Psoas muscle (tissue), 8 donors: Measurements from ENCODE around the gene CRISP3. TPM values are rescaled to one million over a fixed set of nuclear protein-coding genes. Genes with fewer than 3 reads are reported as not detected.

ENCODE experiments used
- ATAC-seq, 4 donors: fragments of 200-7000 bp; cut with Tn5 transposase; one replicate each; pipeline ENCODE4 v1.9.1; 2020; ENCODE audit warnings: moderate library complexity in 3 of 4, mild to moderate bottlenecking in 2 of 4
- DNase-seq, 2 donors: peaks; one replicate each; pipeline ENCODE4 v3.0.0-alpha.2; 2020
- H3K27ac ChIP-seq: fragments of 200-600 bp; one replicate; pipeline ENCODE4 v1.8.0; 2022
- H3K27me3 ChIP-seq, 3 donors: fragments of 200-600 bp in 1 of 3; one replicate each; pipeline versions ENCODE4 v1.6.1 to v1.8.0; 2013 to 2022; ENCODE audit warnings: low read length in 2 of 3, mild to moderate bottlenecking in 2 of 3, moderate library complexity in 1 of 3; ENCODE audit not compliant: insufficient read depth in 3 of 3
- H3K36me3 ChIP-seq, 2 donors: fragments of 200-600 bp in 1 of 2; one replicate each; pipeline versions ENCODE4 v1.6.1 to v1.8.0; 2013 to 2022; ENCODE audit warnings: low read depth in 1 of 2, mild to moderate bottlenecking in 1 of 2, moderate library complexity in 1 of 2; ENCODE audit not compliant: insufficient read depth in 1 of 2
- H3K4me1 ChIP-seq: fragments of 200-600 bp; one replicate; pipeline ENCODE4 v1.8.0; 2022
- H3K4me3 ChIP-seq: fragments of 200-600 bp; one replicate; pipeline ENCODE4 v1.8.0; 2022; ENCODE audit warnings: mild to moderate bottlenecking
- H3K9me3 ChIP-seq: fragments of 200-600 bp; one replicate; pipeline ENCODE4 v1.8.0; 2022
- WGBS, 3 donors: extraction: QIAGEN DNeasy Blood & Tissue Kit; methylation state at CpG; one replicate each; pipeline versions ENCODE4 v1.1.6 to v1.1.7; 2013; 5-methylcytosine and 5-hydroxymethylcytosine counted together
- intact Hi-C, 2 donors: fragments of 100-400 bp; cut with DNase I; formaldehyde crosslinking; loops; one replicate each; pipeline versions ENCODE4 v1.11.0 to v1.14.2; 2022
- long read RNA-seq, 2 donors: library from polyadenylated mRNA; unstranded; transcript quantifications; one replicate each; pipeline ENCODE4 v2.0.0, GENCODE V29; 2021
- polyA plus RNA-seq, 3 donors: library from polyadenylated mRNA; stranded (reverse); fragments of 200-250 nt; gene quantifications; one replicate each; pipeline ENCODE4 v1.2.3, GENCODE V29; 2013
- total RNA-seq, 4 donors: library from RNA; stranded (reverse); fragmentation: NEBNext Ultra II Directional in 2 of 4; extraction: Animal tissue kit (Norgen Biotek cat#: 25700) in 2 of 4; gene quantifications; one replicate each; pipeline versions ENCODE4 v1.2.1 to v1.2.4, GENCODE V29; 2021 to 2023
- TF ChIP-seq, protein P1 (sequence below): fragments of 200-600 bp; IDR thresholded peaks from one replicate; pipeline ENCODE4 v1.8.0; 2022; ENCODE audit warnings: antibody characterized with exemption
- donor health status: healthy with polysubstance abuse.
- donor health status: DM: no; HTN: no; CAD: no; lungs with moderate emphysema.
- donor health status: Bipolar disorder and iron deficiency.
- donor health status: healthy.
- donor health status: DM: yes; HTN: yes; CAD: no.
- donor health status: DM: no; HTN: no; CAD: no.
- donor health status: DM: no; HTN: no; CAD: no.
- donor health status: DM: yes; HTN: yes; CAD: no.

CRISP3 gene, protein sequence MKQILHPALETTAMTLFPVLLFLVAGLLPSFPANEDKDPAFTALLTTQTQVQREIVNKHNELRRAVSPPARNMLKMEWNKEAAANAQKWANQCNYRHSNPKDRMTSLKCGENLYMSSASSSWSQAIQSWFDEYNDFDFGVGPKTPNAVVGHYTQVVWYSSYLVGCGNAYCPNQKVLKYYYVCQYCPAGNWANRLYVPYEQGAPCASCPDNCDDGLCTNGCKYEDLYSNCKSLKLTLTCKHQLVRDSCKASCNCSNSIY
- total RNA-seq (not detected), polyA plus RNA-seq (under 1 TPM in 1 of 3 donors, not detected in 2; 0.04 TPM)
- long read RNA-seq, donor 1, result 0 reads
- long read RNA-seq, donor 2, result 0 reads

- intact Hi-C loops, result no loop called here
Measured at GRCh38 chr6:49744259-49744658, at the start of gene CRISP3. Gene CRISP3 (minus strand): TSS chr6:49744388. CDS start chr6:49744367, 21 bp downstream.

DNA sequence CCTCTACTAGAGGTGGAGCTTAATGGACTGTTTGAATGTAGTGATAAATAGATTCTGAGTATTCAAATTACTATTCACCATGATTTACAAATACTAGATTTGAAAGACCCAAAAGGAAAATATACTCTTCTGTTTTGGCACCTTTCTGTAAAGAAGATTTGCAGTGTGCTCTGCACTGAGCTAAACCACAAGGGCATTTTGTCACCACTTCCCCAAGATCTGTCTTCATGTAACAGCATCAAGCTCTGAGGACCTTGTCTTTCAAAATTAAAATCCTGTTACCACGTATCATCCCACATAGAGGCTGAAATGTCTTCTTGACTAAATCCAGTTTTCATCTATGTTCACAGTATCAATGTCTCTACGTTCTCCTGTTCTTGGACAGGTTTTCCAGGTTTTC is 46.2 kb upstream of the CRISP3 start:
- Histone ChIP-seq H3K9me3 (no peaks in the 10 kb centered on the region), H3K27ac (no peak overlapping the region), H3K4me1 (no peaks in the 10 kb centered on the region), H3K36me3 (no peaks in the 10 kb centered on the region), H3K4me3 (no peak overlapping the region), H3K27me3 (no peaks in the 10 kb centered on the region)
- DNase-seq (no peak), ATAC-seq (no peak)
- intact Hi-C loops, result no loop called here
- WGBS, 3 donors, result 71 to 86% (median 78%) methylated on average over 2 of the region's 2 CpGs
- TF ChIP-seq, protein P1, sequence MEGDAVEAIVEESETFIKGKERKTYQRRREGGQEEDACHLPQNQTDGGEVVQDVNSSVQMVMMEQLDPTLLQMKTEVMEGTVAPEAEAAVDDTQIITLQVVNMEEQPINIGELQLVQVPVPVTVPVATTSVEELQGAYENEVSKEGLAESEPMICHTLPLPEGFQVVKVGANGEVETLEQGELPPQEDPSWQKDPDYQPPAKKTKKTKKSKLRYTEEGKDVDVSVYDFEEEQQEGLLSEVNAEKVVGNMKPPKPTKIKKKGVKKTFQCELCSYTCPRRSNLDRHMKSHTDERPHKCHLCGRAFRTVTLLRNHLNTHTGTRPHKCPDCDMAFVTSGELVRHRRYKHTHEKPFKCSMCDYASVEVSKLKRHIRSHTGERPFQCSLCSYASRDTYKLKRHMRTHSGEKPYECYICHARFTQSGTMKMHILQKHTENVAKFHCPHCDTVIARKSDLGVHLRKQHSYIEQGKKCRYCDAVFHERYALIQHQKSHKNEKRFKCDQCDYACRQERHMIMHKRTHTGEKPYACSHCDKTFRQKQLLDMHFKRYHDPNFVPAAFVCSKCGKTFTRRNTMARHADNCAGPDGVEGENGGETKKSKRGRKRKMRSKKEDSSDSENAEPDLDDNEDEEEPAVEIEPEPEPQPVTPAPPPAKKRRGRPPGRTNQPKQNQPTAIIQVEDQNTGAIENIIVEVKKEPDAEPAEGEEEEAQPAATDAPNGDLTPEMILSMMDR, result no peak

More at GRCh38 chr6:49744259-49744658, at the start of gene CRISP3:
- 12 to 19% (median 18%) methylated on average over 1 of the region's 1 CpG for WGBS, 3 donors
- ATAC-seq, result no peak
- no peak within 1 kb of the TSS for H3K4me3 ChIP-seq
- TF ChIP-seq, protein P1, result no peak
- no peaks in the 10 kb centered on the region for H3K27me3 ChIP-seq
- DNase-seq, result no peak
- no peaks in the 10 kb centered on the region for H3K4me1 ChIP-seq
- no peaks in the 10 kb centered on the region for H3K36me3 ChIP-seq
- H3K9me3 ChIP-seq, result no peaks in the 10 kb centered on the region
- no peak within 1 kb of the TSS for H3K27ac ChIP-seq

DNA sequence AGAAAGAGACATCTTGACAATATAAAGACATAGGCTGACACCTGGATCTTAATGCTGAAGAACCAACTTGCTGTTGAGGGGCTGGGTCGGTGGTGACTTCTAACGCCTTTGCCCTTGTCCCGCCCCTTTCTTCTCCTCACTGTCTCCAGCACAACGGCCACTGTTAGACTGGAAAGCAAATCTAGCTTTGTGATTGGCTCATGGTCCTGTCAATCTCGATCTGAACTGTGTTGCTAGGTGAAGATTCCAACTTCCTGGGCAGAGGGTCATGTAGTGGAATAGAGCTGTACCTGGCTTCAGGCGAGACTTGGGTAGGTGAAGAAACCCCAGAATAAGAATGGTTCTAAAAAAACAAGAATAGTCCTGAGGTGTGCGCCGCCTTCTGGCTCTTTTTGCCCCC is 43.0 kb upstream of the CRISP3 start, which contains the start of gene PGK2:
Gene PGK2 (minus strand): TSS at position 110 of the 400 bp plus-strand sequence. CDS start 98 bp downstream, at position 12.
- Histone ChIP-seq H3K4me1 (no peaks in the 10 kb centered on the region), H3K27ac (no peak within 1 kb of the TSS), H3K36me3 (no peaks in the 10 kb centered on the region), H3K9me3 (no peaks in the 10 kb centered on the region), H3K27me3 (no peaks in the 10 kb centered on the region), H3K4me3 (no peak within 1 kb of the TSS)
- no peak for ATAC-seq
- no peak for DNase-seq
- intact Hi-C loops, result no loop called here
- TF ChIP-seq, protein P1, result no peak
- WGBS, 3 donors, result 82 to 85% (median 83%) methylated on average over 8 of the region's 8 CpGs

- Histone ChIP-seq H3K4me1 (no peaks in the 10 kb centered on the region), H3K27me3 (no peaks in the 10 kb centered on the region), H3K27ac (no peak overlapping the region), H3K9me3 (no peaks in the 10 kb centered on the region), H3K36me3 (no peaks in the 10 kb centered on the region), H3K4me3 (no peak overlapping the region)
- TF ChIP-seq, protein P1, result no peak
- DNase-seq (no peak), ATAC-seq (no peak)
- intact Hi-C loops, result no loop called here
Measured at GRCh38 chr6:49784272-49784671, 40.1 kb upstream of the CRISP3 start.

DNA sequence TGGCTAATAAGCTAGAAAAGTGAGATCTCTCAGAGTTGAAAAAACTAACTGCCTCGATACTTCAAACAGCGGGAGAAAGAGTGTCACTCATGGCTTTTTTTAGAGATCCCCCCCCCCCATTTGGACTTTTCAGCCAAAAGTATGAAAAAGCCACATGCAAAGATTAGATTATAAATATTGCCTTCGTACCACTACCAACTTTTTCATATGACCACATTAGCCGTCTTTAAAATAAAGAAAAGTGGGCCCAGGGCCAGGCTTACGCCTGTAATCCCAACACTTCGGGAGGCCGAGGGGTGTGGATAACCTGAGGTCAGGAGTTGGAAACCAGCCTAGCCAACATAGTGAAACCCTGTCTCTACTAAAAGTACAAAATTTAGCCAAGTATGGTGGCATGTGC is 38.5 kb upstream of the CRISP3 start:
- Histone ChIP-seq H3K27me3 (no peaks in the 10 kb centered on the region), H3K4me1 (no peaks in the 10 kb centered on the region), H3K27ac (no peak overlapping the region), H3K4me3 (no peak overlapping the region), H3K9me3 (no peaks in the 10 kb centered on the region), H3K36me3 (no peaks in the 10 kb centered on the region)
- ATAC-seq (no peak), DNase-seq (no peak)
- intact Hi-C loops, result no loop called here
- TF ChIP-seq, protein P1, result no peak
- 92 to 93% (median 92%) methylated on average over 7 of the region's 7 CpGs for WGBS, 3 donors
